H1 (cell line): ENCODE results near the gene TEX9. TPM values are rescaled to one million over a fixed set of nuclear protein-coding genes. Genes with fewer than 3 reads are reported as not detected.
"Not testable (repeated sequence)": the region's sequence is repeated elsewhere in the genome, so short reads cannot be mapped to it uniquely, and the experiment has no call there.

Source experiments
- CTCF ChIA-PET: fragments of 300-600 bp; sonication (Branson Sonifier 250); formaldehyde crosslinking; loops from one replicate; lab custom pipeline; 2021; ENCODE audit not compliant: partially characterized antibody; lab: Charles Lee
- POLR2A ChIA-PET: fragments of 300-600 bp; sonication (Branson Sonifier 250); formaldehyde crosslinking; loops from one replicate; lab custom pipeline; 2021; ENCODE audit warnings: inconsistent platforms; ENCODE audit not compliant: partially characterized antibody; lab: Charles Lee
- DNase-seq, 2 experiments: peaks; one replicate each; pipeline versions ENCODE4 v3.0.0 to v3.0.0-alpha.2; 2010 to 2022; ENCODE audit warnings: low spot score in 2 of 2, low read depth in 1 of 2, mixed read lengths in 1 of 2
- FAIRE-seq: peaks from 2 replicates; lab custom pipeline; 2011; peaks lifted over from hg19 to GRCh38; lab: Jason Lieb, UNC
- H2AFZ ChIP-seq: 2 replicates; pipeline ENCODE4 v1.8.1; 2012; ENCODE audit warnings: low read length, inconsistent platforms
- H2AK5ac ChIP-seq: 2 replicates; pipeline ENCODE4 v1.6.1; 2013; ENCODE audit warnings: low read depth, low read length
- H2BK120ac ChIP-seq: replicated peaks from 2 replicates; pipeline ENCODE3; 2013; ENCODE audit warnings: low read depth, low read length, inconsistent platforms
- H2BK12ac ChIP-seq: 2 replicates; pipeline ENCODE4 v1.6.1; 2013; ENCODE audit warnings: low read depth, low read length
- H2BK15ac ChIP-seq: 2 replicates; pipeline ENCODE4 v1.6.1; 2013; ENCODE audit warnings: low read length
- H2BK20ac ChIP-seq: 2 replicates; pipeline ENCODE4 v1.6.1; 2013; ENCODE audit warnings: low read length
- H2BK5ac ChIP-seq: 2 replicates; pipeline ENCODE4 v1.6.1; 2013; ENCODE audit warnings: low read depth, low read length
- H3K14ac ChIP-seq: 2 replicates; pipeline ENCODE4 v1.6.1; 2013; ENCODE audit warnings: inconsistent platforms; ENCODE audit not compliant: insufficient read length
- H3K18ac ChIP-seq: 2 replicates; pipeline ENCODE4 v1.6.1; 2013; ENCODE audit warnings: low read length; ENCODE audit errors: extremely low read depth
- H3K23ac ChIP-seq: 2 replicates; pipeline ENCODE4 v1.6.1; 2013; ENCODE audit warnings: inconsistent platforms; ENCODE audit not compliant: insufficient read length
- H3K23me2 ChIP-seq: 2 replicates; pipeline ENCODE4 v1.6.1; 2013; ENCODE audit warnings: low read depth, low read length
- H3K27ac ChIP-seq: 2 replicates; pipeline ENCODE4 v1.6.1; 2011; ENCODE audit warnings: low read depth, low read length, inconsistent platforms
- H3K27me3 ChIP-seq, 4 experiments: replicated peaks in 1 of 4; 1 replicate in 1 of 4; 2 replicates in 3 of 4; pipeline versions ENCODE4 v1.6.1 to v1.8.1; 2011 to 2013; ENCODE audit warnings: low read length in 3 of 4, mild to moderate bottlenecking in 3 of 4, inconsistent platforms in 2 of 4, mixed read lengths in 2 of 4, moderate library complexity in 1 of 4; ENCODE audit not compliant: control insufficient read depth in 3 of 4, insufficient read depth in 3 of 4; ENCODE audit errors: extremely low read depth in 1 of 4
- H3K36me3 ChIP-seq, 4 experiments: 2 replicates each; pipeline versions ENCODE4 v1.6.1 to v1.8.1; 2011 to 2013; ENCODE audit warnings: mild to moderate bottlenecking in 4 of 4, low read length in 3 of 4, moderate library complexity in 2 of 4, control low read depth in 1 of 4, inconsistent platforms in 1 of 4; ENCODE audit not compliant: insufficient read depth in 4 of 4, control insufficient read depth in 2 of 4
- H3K4ac ChIP-seq: replicated peaks from 2 replicates; pipeline ENCODE3; 2013; ENCODE audit warnings: low read length, low read depth, mixed read lengths, inconsistent platforms; ENCODE audit not compliant: insufficient read length
- H3K4me1 ChIP-seq, 4 experiments: replicated peaks in 1 of 4; 1 replicate in 1 of 4; 2 replicates in 3 of 4; pipeline versions ENCODE4 v1.6.1 to v1.8.1; 2011 to 2013; ENCODE audit warnings: low read length in 3 of 4, inconsistent platforms in 2 of 4, mixed read lengths in 1 of 4; ENCODE audit not compliant: insufficient read depth in 4 of 4, control insufficient read depth in 3 of 4
- H3K4me2 ChIP-seq, 2 experiments: 2 replicates each; pipeline versions ENCODE4 v1.6.1 to v1.8.1; 2011 to 2013; ENCODE audit warnings: low read depth in 2 of 2, low read length in 2 of 2, control low read depth in 1 of 2, inconsistent platforms in 1 of 2, mild to moderate bottlenecking in 1 of 2; ENCODE audit not compliant: insufficient read depth in 1 of 2
- H3K4me3 ChIP-seq, 4 experiments: fragments of 200-600, 300-600 bp in 1 of 4; sonication (generic), shearing (Covaris generic), sonication (Bioruptor Twin) in 1 of 4; 2 replicates each; pipeline versions ENCODE4 v1.5.1 to v1.8.1; 2011 to 2016; ENCODE audit warnings: low read length in 4 of 4, low read depth in 3 of 4, control low read depth in 2 of 4, inconsistent platforms in 2 of 4, mild to moderate bottlenecking in 2 of 4, mixed read lengths in 1 of 4, moderate library complexity in 1 of 4; ENCODE audit not compliant: insufficient read depth in 2 of 4; ENCODE audit errors: extremely low read depth in 1 of 4
- H3K56ac ChIP-seq: replicated peaks from 2 replicates; pipeline ENCODE3; 2013; ENCODE audit warnings: low read depth, mild to moderate bottlenecking, mixed read lengths, low read length, inconsistent platforms; ENCODE audit not compliant: insufficient read length
- H3K79me1 ChIP-seq: 2 replicates; pipeline ENCODE4 v1.6.1; 2013; ENCODE audit warnings: low read depth, low read length, control low read depth
- H3K79me2 ChIP-seq, 2 experiments: 2 replicates each; pipeline versions ENCODE4 v1.6.1 to v1.8.1; 2012 to 2013; ENCODE audit warnings: low read length in 2 of 2, mild to moderate bottlenecking in 2 of 2, inconsistent platforms in 1 of 2; ENCODE audit not compliant: insufficient read depth in 2 of 2, control insufficient read depth in 1 of 2
- H3K9ac ChIP-seq, 4 experiments: replicated peaks in 1 of 4; 1 replicate in 1 of 4; 2 replicates in 3 of 4; pipeline versions ENCODE4 v1.6.1 to v1.8.1; 2011 to 2013; ENCODE audit warnings: low read depth in 3 of 4, low read length in 3 of 4, control low read depth in 2 of 4, mild to moderate bottlenecking in 2 of 4, moderate library complexity in 2 of 4, inconsistent platforms in 1 of 4; ENCODE audit errors: extremely low read depth in 1 of 4
- H3K9me3 ChIP-seq, 2 experiments: 2 replicates each; pipeline versions ENCODE4 v1.6.1 to v1.8.1; 2012 to 2013; ENCODE audit warnings: mild to moderate bottlenecking in 2 of 2, moderate library complexity in 2 of 2, control low read depth in 1 of 2, inconsistent platforms in 1 of 2, low read depth in 1 of 2, low read length in 1 of 2, mixed read lengths in 1 of 2; ENCODE audit not compliant: insufficient read depth in 2 of 2
- H4K20me1 ChIP-seq, 2 experiments: replicated peaks in 1 of 2; 2 replicates each; pipeline versions ENCODE3 to v1.8.1; 2011 to 2013; ENCODE audit warnings: inconsistent platforms in 2 of 2, low read length in 2 of 2, mild to moderate bottlenecking in 1 of 2; ENCODE audit not compliant: insufficient read depth in 2 of 2, control insufficient read depth in 1 of 2
- H4K5ac ChIP-seq: 2 replicates; pipeline ENCODE4 v1.6.1; 2013; ENCODE audit warnings: low read length, low read depth, mixed read lengths, inconsistent platforms; ENCODE audit not compliant: insufficient read length
- H4K8ac ChIP-seq: 2 replicates; pipeline ENCODE4 v1.8.0; 2013; ENCODE audit warnings: mild to moderate bottlenecking, moderate library complexity, low read length, inconsistent platforms; ENCODE audit not compliant: insufficient read depth; ENCODE audit errors: extremely low read depth
- H4K91ac ChIP-seq: replicated peaks from 2 replicates; pipeline ENCODE3; 2013; ENCODE audit warnings: low read length, mixed read lengths, inconsistent platforms; ENCODE audit not compliant: insufficient read length
- WGBS, 2 experiments: shearing (Covaris generic) in 1 of 2; methylation state at CpG; one replicate each; pipeline versions ENCODE4 v1.1.6 to v1.1.7; 2013 to 2015; ENCODE audit warnings: low lambda C conversion rate in 2 of 2, mixed read lengths in 2 of 2, inconsistent platforms in 1 of 2, low coverage in 1 of 2, missing lambda C conversion rate in 1 of 2; ENCODE audit not compliant: insufficient replicate concordance in 2 of 2, insufficient coverage in 1 of 2, insufficient read length in 1 of 2; ENCODE audit errors: extremely low coverage in 1 of 2, missing lambda C conversion rate in 1 of 2; 5-methylcytosine and 5-hydroxymethylcytosine counted together
- polyA plus RNA-seq, 7 experiments: library from polyadenylated mRNA; depleted of rRNA in 3 of 7; stranded (reverse) in 5 of 7; unstranded in 2 of 7; fragments of >200 nt in 5 of 7; fragments of 200-250 nt in 2 of 7; gene quantifications; 1 replicate in 5 of 7; 2 replicates in 1 of 7; 4 replicates in 1 of 7; pipeline versions ENCODE4 v1.2.1 to v1.2.3, GENCODE V29; 2011 to 2013; ENCODE audit warnings: missing spikeins in 2 of 7, mixed read lengths in 2 of 7
- total RNA-seq: library from RNA; stranded (reverse); fragmentation: NEBNext Ultra II Directional; extraction: Animal tissue kit (Norgen Biotek cat#: 25700); gene quantifications from 2 replicates; pipeline ENCODE4 v1.2.1, GENCODE V29; 2021
- TF ChIP-seq, protein P1 (sequence below), 3 experiments: IDR thresholded peaks; 1 replicate in 2 of 3; 2 replicates in 1 of 3; pipeline versions ENCODE4 v1.5.1 to v1.6.1; 2011; ENCODE audit warnings: low read length in 3 of 3, mild to moderate bottlenecking in 3 of 3, inconsistent platforms in 2 of 3, low read depth in 1 of 3, moderate library complexity in 1 of 3; ENCODE audit not compliant: insufficient read depth in 1 of 3; ENCODE audit errors: control extremely low read depth in 1 of 3

TEX9 gene
- total and polyA plus RNA-seq, 2 of the 8 experiments (the other 6 are each of a cell fraction or from before 2014, with no cell fraction given), result 3.4 to 12.3 TPM

DNA sequence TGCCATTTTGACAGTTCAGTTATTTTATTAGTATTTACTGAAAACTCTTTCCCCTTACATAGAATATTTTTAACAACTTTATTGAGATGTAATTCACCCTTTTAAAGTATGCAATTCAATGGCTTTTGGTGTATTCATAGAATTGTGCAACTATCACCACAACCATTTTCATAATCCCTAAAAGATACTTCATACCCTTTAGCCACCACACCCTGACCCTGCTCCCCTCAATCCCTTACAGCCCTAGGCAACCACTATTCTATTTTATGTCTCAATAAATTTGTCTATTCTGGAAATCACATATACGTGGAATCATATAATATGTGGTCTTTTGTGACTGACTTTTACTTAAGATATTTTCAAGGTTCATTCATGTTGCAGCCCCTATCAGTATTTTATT lies 29.7 kb downstream of the TEX9 start (continued):
- TF ChIP-seq, protein P1, sequence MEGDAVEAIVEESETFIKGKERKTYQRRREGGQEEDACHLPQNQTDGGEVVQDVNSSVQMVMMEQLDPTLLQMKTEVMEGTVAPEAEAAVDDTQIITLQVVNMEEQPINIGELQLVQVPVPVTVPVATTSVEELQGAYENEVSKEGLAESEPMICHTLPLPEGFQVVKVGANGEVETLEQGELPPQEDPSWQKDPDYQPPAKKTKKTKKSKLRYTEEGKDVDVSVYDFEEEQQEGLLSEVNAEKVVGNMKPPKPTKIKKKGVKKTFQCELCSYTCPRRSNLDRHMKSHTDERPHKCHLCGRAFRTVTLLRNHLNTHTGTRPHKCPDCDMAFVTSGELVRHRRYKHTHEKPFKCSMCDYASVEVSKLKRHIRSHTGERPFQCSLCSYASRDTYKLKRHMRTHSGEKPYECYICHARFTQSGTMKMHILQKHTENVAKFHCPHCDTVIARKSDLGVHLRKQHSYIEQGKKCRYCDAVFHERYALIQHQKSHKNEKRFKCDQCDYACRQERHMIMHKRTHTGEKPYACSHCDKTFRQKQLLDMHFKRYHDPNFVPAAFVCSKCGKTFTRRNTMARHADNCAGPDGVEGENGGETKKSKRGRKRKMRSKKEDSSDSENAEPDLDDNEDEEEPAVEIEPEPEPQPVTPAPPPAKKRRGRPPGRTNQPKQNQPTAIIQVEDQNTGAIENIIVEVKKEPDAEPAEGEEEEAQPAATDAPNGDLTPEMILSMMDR (IDR thresholded peaks at IDR 0.05; ENCODE audit: control extremely low read depth in 1 of 3, insufficient read depth in 1 of 3, low read depth in 1 of 3, low read length in 3 of 3), result no peak

DNA sequence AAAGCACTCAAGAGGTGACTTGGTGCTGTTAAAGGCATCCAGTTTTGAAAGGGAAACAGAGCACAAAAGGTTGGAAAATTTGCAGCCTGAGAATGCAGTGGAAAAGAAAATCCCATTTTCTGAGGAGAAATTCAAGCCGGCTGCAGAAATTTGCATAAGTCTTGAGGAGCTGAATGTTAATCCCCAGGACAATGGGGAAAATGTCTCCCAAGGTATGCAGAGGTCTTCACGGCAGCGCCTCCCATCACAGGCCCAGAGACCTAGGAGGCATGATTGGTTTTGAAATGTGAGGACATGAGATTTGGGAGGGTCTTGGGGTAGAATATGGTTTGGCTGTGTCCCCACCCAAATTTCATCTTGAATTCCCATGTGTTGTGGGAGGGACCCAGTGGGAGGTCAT lies 32.1 kb downstream of the TEX9 start:
- H2BK120ac ChIP-seq, H2BK12ac ChIP-seq, H3K79me1 ChIP-seq, H3K27me3 ChIP-seq, H3K27ac ChIP-seq, H3K9me3 ChIP-seq, H3K4ac ChIP-seq, H2AFZ ChIP-seq, H3K56ac ChIP-seq, H3K79me2 ChIP-seq, H3K4me1 ChIP-seq, H4K20me1 ChIP-seq, H3K14ac ChIP-seq, POLR2A ChIA-PET, H4K91ac ChIP-seq, FAIRE-seq, H2BK15ac ChIP-seq, H2BK5ac ChIP-seq, H2BK20ac ChIP-seq, H3K9ac ChIP-seq, H3K23ac ChIP-seq, H4K5ac ChIP-seq, H4K8ac ChIP-seq, H3K36me3 ChIP-seq, H3K18ac ChIP-seq, DNase-seq, H3K23me2 ChIP-seq, H3K4me2 ChIP-seq, H2AK5ac ChIP-seq, CTCF ChIA-PET, H3K4me3 ChIP-seq: not testable (repeated sequence)
- 88% methylated on average over 3 of the region's 3 CpGs; no CpG with 5 or more reads in 1 of the 2 experiments for WGBS, 2 experiments
